Keratinocyte (primary cell): ENCODE data around the gene CEACAM7.

Experiments used
- EZH2 ChIP-seq: IDR thresholded peaks from one replicate; pipeline ENCODE4 v1.6.1; 2012; ENCODE audit warnings: inconsistent platforms, mild to moderate bottlenecking, low read length, moderate library complexity
- TF ChIP-seq, protein P1 (sequence below), 3 experiments: IDR thresholded peaks in 1 of 3; conservative IDR thresholded peaks in 1 of 3; optimal IDR thresholded peaks in 1 of 3; 2 replicates in 2 of 3; 3 replicates in 1 of 3; pipeline versions ENCODE3 to v1.5.1; 2011; ENCODE audit warnings: low read length in 3 of 3, mild to moderate bottlenecking in 3 of 3, moderate library complexity in 2 of 3, control low read depth in 1 of 3, inconsistent platforms in 1 of 3; ENCODE audit not compliant: insufficient read depth in 2 of 3; ENCODE audit errors: extremely low read depth in 1 of 3

DNA sequence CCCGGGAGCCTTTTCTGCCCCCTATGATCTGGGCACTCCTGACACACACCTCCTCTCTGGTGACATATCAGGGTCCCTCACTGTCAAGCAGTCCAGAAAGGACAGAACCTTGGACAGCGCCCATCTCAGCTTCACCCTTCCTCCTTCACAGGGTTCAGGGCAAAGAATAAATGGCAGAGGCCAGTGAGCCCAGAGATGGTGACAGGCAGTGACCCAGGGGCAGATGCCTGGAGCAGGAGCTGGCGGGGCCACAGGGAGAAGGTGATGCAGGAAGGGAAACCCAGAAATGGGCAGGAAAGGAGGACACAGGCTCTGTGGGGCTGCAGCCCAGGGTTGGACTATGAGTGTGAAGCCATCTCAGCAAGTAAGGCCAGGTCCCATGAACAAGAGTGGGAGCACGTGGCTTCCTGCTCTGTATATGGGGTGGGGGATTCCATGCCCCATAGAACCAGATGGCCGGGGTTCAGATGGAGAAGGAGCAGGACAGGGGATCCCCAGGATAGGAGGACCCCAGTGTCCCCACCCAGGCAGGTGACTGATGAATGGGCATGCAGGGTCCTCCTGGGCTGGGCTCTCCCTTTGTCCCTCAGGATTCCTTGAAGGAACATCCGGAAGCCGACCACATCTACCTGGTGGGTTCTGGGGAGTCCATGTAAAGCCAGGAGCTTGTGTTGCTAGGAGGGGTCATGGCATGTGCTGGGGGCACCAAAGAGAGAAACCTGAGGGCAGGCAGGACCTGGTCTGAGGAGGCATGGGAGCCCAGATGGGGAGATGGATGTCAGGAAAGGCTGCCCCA, 8.5 kb upstream of the CEACAM7 start:
- TF ChIP-seq, protein P1, sequence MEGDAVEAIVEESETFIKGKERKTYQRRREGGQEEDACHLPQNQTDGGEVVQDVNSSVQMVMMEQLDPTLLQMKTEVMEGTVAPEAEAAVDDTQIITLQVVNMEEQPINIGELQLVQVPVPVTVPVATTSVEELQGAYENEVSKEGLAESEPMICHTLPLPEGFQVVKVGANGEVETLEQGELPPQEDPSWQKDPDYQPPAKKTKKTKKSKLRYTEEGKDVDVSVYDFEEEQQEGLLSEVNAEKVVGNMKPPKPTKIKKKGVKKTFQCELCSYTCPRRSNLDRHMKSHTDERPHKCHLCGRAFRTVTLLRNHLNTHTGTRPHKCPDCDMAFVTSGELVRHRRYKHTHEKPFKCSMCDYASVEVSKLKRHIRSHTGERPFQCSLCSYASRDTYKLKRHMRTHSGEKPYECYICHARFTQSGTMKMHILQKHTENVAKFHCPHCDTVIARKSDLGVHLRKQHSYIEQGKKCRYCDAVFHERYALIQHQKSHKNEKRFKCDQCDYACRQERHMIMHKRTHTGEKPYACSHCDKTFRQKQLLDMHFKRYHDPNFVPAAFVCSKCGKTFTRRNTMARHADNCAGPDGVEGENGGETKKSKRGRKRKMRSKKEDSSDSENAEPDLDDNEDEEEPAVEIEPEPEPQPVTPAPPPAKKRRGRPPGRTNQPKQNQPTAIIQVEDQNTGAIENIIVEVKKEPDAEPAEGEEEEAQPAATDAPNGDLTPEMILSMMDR (optimal IDR thresholded peaks at IDR 0.05 in 1 of 3, IDR thresholded peaks at IDR 0.05 in 1 of 3, conservative IDR thresholded peaks at IDR 0.05 in 1 of 3; ENCODE audit: extremely low read depth in 1 of 3, insufficient read depth in 2 of 3, low read length in 3 of 3), result no peak
- no peak for TF ChIP-seq EZH2
